ENCODE data around the gene MEIS1.

MEIS1 gene

DNA sequence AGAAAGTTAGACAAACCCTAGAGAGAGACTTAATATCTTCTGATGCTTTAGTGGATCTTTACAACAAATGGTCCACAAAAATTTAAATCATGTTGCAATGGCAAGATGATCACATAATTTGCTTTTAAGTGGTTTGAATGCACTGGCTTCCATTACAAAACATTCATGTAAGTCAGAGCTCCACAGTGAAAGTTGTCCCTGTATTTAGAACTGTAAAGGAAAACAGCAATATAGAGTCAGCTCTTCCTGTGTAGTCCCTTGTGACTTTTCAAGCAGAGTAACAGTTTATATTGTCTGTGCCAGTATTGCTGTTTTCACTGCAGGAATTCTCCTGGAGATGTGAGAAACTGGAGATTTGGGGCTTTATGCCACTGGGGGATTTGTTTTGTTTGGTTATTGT, 77.7 kb downstream of the MEIS1 start:
- DNase-seq, result no peak

DNA sequence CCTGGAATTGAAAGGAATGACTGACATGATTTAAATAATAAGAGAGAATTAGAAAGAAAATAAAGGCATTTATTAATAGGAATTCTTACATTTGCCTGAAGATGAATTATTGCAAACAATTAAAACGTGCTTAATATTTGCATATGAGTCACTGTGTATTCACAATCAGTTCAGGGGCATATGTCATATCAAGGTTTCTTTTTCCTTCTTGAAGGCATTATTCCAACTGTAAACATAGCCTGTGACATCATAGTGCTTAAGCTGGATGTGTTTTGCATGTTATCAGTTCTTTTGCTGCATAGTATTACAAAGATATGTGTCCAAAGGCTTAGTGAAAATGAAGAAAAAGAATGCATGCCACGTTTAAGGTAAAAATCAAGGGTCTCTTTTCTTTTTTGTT, 80.8 kb downstream of the MEIS1 start:
- no peak for DNase-seq

DNA sequence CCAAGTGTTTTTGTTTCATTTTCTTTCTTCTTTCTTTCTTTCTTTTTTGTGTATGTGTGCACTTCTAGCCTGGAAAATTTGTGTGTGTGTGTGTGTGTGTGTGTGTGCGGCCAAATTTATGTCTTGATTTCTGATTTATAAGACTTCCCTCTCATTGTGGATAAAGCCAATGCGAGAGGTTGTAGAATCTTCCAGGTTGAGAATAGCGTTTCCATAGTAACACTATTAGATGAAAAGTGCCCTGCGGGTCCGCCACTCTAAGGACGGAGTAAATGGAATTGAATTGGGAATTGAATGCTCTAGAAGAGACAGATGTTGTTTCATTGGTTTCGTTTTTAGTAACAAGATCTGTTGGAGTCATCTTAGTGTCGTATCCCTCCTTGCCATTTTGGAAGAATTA, 81.6 kb downstream of the MEIS1 start:
- no peak for DNase-seq

DNA sequence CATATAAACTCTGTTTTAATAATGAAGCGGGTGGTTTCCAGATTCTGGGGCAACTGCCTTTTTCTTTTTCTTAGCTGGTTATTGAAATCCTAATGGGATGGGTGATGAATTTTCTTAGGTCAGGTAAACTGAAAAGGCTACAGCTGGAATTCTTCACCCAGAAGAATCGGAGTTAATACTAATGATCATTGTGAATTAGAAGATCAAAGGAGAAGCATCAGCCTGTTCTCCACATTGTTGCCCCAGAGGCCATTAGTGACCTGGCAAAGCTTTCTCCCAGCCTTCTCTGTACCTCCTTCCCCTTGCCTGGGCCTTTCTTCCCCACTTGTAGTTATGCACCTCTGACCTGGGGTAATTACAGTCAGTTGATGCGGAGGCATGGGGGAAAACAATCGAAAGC, 82.8 kb downstream of the MEIS1 start:
- DNase-seq, result no peak

DNA sequence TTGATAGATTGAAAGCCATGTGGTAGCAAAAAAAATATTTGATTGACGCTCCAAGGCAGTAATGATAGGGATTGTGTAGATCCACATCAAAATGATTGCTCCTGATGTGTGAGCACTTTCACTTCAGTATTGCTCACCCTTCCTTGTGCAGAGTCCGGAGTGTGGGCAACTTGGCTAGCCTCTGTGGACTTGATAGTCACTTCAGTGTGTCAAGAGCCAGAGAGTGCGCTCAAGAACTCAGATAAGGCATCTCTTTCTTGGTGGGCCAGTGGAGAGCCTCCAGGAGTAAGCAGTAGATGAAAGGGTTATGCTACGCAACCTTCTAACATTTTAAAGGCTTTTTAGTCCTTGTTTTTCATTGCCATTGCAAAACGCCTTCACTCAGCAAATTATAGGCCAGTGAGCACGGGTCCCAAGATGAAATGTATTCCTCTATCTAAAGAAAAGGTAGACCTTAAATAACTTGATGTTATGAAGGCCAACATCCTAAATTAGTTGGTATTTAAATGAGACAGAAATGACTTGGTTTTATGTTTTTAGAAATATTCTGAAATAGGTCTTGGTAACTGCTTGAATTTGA, 84.4 kb downstream of the MEIS1 start:
- no peak for DNase-seq

DNA sequence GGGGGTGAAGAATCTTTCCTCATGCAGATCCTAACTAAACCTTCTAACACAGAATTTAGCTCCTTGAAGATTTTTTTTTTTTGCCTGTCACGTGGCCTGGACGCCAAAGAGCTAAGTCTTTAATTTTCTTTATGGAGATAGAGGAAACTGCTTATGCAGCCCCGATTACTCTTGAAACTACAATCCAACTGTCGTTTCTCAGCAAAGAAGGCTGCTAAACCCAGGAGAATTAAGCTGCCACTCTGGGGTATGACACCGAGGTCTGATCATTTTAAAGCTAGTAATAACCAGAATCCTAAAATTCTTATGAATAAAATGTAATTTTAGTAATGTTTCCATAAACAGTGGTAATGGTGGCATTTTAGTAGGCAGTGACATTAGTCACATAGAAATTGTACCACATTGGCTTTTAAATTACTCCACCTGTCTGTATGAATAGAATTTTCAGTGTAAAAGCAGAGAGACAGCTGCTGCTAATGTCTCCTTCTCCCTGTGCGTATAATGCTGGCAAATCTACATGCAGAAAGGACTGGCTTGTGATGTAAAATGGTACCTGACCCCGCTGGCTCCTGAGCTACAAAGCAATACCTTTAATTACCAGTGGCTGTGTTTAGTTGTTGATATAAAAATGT, 86.5 kb downstream of the MEIS1 start:
- DNase-seq, result no peak

DNA sequence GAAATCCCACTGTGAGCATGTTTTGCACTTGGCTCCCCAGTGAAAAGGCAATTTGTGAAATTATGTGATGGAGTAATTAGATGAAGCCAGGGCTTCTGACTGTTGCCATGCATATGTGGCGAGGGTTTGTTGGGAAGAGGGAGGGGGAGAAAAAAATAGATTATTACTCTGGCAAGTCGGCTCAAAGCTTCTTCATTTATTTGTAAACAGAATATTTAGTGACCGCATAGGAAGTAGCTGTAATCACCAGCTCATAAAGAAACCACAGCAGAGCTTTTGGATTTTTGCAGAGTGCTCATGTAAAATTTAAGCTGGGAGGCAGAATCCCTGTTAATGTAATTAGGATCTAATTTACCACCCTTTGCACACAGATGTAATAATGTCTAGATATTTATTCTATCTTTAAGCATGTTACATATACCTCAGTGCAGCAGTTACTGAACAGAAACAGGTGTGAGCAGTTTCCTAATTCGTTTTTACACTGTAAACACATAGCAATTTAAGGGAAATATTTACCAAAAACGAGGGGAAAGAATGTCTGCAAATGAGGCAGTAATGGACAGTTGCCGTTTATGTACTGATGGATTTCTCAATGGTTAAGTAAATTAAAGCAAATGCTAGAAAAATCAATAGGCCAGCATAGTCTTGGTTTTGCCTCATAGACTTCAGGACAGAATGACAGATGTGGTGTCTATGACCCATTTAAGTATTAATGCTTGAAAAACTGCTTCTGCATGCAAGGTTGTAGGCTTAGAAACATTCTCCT, 87.9 kb downstream of the MEIS1 start:
- DNase-seq, result no peak

DNA sequence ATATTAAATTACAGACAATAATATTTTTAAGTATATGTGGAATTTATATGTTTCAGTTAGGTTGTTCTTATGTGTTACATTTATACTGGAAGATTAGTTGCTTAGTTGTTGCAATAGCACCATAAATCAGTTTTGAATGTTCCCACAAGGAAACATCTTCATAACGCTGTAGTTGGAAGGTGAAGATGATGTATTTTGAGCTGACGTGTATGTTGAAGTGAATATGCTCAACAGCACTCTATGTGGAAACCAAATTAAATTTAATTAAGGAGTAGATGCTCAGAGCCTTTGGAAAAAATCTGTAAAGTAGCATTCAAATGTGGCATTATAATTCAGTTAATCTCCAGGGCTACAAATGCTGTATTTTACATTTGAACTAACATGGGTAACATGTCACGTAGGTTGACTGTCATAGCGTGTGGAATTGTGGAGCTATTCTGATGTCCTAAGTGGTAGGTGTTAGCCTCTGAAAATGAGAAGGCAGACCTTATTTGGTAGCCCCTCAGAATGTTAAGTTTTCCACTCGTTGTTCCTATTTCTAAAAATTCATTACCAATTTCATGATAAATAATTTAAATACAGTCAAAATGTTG, 88.5 kb downstream of the MEIS1 start:
- DNase-seq, result no peak

DNA sequence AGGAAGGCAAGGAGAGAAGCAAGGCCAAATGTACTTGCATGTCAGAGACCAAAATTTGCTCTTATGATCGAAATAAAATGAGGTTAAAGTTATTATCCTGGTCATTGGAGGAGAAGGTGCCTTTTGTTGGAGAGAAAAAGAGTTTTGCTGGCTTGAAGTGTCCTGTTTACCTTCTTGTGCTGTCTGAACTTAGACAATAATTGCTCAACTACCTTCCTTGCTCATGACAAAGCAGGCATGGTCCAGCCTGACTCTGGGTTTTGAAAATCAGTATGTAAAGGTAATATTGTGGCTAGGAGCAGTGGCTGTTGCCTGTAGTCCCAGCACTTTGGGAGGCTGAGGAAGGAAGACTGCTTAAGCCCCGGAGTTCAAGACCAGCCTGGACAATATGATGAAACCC, 89.1 kb downstream of the MEIS1 start:
- no peak for DNase-seq

DNA sequence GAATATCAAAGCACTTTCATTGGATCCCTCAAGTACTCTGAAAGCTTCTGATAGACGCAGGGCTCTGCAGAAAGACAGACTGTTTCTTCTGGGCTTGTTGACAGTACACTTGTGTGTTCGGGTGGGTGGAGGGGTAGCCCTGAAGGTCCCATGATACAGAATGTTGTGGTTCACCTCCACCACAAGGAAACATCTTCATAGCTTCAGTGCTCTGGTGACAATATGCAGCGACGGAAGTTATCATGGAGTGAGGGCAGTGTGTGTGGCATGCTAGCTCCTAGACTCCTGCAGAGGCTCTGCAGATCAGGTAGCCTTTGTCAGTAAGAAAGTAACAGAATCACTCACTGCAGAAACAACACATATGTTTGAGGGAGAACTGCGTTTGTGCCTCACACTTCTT, 90.7 kb downstream of the MEIS1 start:
- no peak for DNase-seq

DNA sequence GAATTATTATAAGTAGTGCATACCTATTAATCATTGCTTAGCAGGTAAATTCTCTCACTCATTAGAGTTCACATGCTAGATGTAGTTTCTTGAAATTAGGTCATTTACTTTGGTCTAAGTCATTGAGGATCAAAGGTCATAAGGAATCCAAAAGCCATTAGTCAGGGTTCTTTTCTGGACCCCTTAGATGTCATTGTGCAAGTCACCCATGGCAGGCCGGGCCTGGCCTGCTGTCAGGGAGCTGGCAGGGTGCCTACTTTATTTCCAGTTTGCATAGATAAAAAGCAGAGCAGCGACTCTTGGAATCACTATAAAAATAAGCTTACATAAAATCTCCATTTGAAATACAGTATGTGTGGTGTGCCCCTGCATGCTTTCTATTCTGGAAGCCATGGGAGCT, 91.3 kb downstream of the MEIS1 start:
- no peak for DNase-seq

DNA sequence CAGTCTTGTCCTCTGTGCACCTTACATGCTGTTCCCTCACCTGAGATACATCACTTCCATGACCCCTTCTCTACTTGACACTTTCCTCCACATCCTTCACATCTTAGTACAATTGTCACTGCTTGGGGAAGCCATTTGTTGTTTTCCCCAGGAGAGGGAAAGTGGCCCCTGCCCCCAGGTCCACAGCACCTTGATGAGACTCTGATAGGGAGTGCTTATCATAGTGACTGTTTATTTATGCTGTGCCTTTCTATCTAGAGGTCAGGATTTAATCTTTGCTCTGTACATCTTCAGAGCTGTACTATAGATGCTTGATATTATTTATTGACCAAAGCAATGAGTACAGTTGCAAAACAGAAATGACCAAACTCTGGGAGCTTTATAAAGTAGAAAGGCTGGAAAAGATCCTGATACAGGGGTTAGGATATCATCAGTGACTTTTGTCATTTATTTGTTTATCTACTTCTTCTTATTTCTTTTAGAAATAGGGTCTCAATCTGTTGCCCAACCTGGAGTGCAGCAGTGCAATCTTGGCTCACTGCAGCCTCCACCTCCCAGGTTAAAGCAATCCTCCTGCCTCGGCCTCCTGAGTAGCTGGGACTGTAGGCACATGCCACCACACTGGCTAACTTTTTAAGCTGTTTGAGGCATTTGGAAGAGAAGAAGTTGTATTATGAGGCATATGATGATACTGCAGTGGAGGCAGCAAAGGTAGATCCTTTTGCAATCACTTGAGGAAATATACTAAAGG, 94.2 kb downstream of the MEIS1 start:
- no peak for DNase-seq

DNA sequence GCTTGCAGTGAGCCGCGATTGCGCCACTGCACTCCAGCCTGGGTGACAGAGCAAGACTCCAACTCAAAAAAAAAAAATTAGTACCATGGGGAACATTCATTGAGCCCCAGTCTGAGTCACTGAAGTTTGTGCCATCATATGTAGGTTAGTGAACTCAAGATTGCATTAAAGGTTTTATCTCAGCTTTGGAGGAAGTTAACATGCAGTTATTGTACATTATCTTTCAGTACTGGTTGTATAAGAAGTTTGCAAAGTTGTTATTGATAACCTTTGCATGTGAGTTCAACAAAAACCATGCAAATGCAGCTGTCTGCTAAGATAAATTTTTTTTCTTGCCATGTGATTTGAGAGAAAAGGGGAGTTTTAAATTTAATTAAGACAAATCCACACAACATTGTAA, 95.7 kb downstream of the MEIS1 start:
- no peak for DNase-seq

DNA sequence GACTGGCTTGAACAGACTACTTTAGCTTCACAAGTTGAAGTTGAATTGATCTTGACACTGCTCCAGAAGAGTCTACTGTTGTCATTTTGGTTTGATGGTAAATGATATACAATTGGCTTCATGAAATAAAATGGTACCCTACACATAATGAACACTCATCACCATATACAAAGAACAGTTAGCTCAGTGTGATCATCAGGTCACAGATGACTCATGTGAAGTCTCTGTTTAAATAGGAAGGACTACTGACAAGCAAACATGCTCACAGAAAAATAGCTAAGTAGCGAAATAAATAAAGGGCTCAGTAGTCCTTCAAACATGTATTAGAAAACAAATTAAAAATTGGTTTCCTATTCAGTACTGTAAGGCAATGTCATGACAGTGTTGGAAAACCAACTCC, 96.2 kb downstream of the MEIS1 start:
- DNase-seq, result no peak

DNA sequence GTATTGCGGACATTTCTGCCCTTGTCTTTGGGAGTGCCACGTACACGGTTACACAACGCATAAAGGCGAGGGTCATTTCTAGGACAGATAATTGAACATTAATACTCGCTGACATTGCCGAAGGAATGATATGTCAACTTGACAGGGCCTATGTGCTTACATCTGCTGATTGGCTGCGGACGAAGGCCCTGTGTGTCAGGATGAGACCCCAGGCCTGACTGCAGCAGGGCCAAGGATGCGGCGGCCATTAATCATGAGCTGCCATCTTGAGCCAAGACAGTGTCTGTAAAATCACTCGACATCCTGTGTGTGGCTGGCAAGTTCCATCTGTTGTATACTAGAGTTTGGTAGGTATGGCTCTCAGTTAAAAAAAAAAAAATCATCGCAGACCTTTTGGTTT, 96.6 kb downstream of the MEIS1 start:
- no peak for DNase-seq

DNA sequence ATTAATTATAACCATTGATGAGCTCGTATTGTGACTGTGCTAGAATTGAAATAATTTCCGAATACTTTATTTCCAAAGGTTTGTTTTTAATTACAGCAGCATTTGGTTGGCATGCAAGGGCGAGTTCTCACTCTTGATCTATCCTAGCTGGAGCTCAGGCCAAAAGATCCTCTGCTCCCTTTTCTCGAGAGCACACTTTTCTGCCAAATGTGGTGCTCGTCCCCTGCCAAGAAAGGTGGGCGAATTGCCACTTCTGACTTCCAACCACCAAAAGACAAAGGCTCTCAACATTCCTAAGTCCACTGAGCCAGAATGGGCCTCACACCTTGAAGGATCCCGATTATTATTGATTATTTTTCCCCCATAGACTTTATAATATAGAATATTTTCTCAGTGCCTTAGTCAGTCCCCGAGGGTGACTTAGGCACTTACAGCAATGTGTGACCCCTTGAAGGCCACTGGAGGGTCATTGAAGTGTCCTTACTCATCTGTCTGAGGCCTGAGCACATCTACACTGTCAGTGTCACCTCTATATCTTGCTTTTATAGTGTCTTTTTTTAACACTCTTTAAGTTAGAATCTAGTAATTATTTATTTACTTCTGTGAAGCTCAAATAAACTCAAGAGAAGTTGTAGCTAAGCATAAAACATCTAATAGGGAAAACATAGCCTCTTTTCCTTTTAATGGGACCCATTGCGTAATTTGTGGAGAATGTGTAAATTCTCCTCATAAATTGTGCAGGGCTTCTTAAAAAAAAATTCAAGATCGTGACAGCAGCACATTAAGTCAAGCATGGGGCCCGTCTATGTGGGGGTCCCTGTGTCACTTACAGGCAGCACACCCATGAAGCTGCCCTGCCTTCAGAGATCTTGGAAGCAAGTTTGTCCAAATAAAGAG, 98.3 kb downstream of the MEIS1 start:
- DNase-seq, result no peak

DNA sequence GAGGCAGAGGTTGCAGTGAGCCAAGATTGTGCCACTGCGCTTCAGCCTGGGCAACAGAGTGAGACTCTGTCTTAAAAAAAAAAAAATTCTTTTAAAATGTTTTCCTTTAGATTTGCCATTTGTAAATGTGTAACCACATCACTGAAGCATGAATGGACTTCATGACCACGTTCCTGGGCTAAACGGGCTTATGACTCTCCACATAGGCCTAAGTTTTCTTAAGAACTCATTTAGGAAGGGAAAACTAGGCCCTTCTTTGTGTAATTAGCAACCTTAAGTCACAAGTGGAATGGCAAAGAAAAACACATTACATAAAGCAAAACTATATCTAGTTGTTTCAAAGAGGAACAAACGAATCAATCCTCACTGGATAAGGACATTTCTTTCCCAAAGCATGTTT, 99.5 kb downstream of the MEIS1 start:
- DNase-seq, result no peak

DNA sequence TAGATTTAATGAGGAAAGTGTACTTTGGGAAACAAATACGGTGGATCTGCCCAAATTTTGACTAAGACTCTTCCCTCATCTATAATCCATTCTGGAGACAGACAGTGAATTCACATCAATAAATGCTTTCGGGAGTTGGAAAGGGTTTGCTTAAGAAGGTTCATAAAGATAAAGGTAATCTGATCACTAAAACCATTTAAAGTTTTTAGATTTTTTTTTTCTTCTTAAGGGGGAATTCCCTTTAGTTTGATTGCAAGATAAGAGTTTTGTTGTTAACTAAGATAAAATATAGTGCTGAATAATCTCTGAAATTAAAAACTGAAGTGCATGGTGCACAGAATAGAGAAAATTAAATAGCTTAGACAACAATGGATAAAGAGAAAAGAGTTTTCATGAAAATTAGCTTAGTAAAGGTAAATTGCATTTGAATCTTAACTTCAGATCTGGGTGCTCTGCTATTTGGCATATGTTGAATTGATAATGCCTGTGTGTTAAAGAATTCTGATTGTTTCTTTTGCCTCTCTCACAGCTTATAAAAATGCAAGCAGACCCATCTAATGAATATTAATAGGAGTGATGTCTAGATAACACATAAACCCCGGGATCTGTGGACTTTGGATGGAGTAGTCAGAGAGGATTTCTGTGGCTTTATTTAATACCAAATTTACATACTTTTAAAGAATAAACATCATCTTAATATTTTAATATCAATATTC, 100.8 kb downstream of the MEIS1 start:
- no peak for DNase-seq

DNA sequence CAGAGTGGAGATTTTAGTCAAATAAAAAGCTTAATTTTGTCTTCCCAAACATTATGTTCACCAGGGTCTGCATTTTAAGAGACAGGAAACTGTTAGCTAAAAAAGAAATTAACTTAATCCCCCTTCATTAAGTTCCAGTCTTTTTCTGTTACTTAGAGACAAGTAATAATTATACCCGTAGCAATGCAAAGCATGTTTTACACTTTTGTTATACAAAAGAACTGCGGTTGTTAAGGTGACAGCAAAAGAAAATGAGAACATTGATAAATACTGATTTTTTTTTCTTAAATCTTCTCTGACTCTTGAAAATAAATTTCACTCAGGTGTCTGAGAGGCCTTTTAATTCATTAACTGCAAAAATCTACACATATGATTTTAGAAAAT, 101.4 kb downstream of the MEIS1 start:
- DNase-seq, result no peak

DNA sequence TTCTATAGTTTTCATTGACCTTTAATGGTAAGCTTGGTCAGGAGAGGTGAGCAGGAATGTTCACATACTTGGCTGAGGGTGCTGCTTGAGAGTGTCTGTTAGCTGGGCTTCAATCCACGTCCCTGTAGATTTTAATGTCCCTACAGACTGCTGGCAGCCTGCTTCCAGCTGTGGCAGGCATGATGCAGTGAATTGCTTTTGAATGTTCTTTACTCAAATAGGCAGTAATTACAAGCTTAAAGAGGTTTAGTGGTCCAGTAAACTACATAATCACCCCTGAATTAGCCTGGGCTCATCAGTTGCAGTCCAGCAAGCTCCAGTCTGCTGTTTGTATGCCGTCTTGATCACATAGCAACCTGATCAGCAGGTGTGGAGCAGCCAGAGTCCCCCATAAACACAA, 102.1 kb downstream of the MEIS1 start:
- DNase-seq, result no peak

DNA sequence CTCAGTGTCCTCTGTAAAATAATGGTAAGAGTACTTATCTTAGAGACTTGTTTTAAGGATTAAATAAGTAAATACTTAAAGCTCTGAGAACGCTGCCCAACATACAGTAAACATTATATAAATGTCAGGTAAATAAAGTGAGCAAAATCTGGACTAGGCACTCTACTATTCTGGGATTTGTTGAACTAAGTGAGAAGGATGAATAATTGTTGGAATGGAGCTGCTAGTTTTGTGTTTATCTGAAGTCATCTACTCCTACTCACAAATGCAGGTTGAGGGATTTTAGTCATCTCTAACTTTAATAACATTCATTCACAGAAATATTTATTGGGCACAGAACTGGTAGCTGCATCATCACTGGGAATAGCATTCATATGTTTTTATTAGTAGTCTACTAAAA, 103.4 kb downstream of the MEIS1 start:
- DNase-seq, result no peak

DNA sequence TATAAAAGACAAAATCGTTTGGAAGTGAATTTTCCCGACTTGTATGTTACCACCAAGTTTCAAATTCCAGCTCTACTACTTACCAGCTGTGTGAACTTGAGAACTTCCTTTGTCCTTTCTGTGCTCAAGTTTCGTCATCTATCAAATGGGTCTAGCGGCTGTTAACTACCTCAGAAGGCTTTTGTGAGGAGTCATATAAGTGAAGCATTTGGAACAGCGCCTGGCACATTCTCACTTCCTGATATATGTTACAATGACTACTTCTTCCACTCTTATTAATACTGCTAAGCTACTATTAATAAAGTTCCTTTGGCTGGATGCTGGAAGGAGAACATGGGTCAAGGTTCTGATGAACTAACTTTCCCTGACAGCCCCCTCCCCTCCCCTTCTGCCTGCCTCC, 104.5 kb downstream of the MEIS1 start:
- DNase-seq, result no peak

Measured in left hindlimb (tissue), 1 donor.